Stimulated activated CD4-positive, alpha-beta T cell treated with anti-CD3 and anti-CD28 coated beads, Interleukin-12 subunit alpha, Interleukin-12 subunit beta, amount 100 ng/mL, for 24 hours (primary cell): ENCODE measurements around the gene HMGCS2.

ENCODE experiments used
- DNase-seq, 2 experiments: peaks; one replicate each; pipeline ENCODE4 v3.0.0-alpha.2; 2020; ENCODE audit warnings: low read depth in 2 of 2

HMGCS2 gene

GRCh38 chr1:119762953-119763352 is 5.8 kb downstream of the HMGCS2 start:
- DNase-seq, result no peak

GRCh38 chr1:119762409-119762808 is 6.3 kb downstream of the HMGCS2 start:
- DNase-seq, result no peak

GRCh38 chr1:119758584-119758983 is 10.1 kb downstream of the HMGCS2 start:
- DNase-seq, result no peak

- DNase-seq, result no peak
Observed at GRCh38 chr1:119752592-119752991, 16.1 kb downstream of the HMGCS2 start.

- no peak for DNase-seq
Observed at GRCh38 chr1:119748040-119748439, 20.7 kb downstream of the HMGCS2 start.

- DNase-seq, result no peak
Observed at GRCh38 chr1:119747451-119747850, 21.3 kb downstream of the HMGCS2 start.

GRCh38 chr1:119745034-119745433 is 23.7 kb downstream of the HMGCS2 start:
- no peak for DNase-seq

- DNase-seq, result no peak
Observed at GRCh38 chr1:119744598-119744942, 24.1 kb downstream of the HMGCS2 start.

- DNase-seq, result peak; percentile 10 to 32
Observed at GRCh38 chr1:119743776-119744597, 24.7 kb downstream of the HMGCS2 start.

- DNase-seq, result no peak
Observed at GRCh38 chr1:119743308-119743707, 25.4 kb downstream of the HMGCS2 start.

- no peak for DNase-seq
Observed at GRCh38 chr1:119742677-119743076, 26.0 kb downstream of the HMGCS2 start.

- no peak for DNase-seq
Observed at GRCh38 chr1:119742202-119742601, 26.5 kb downstream of the HMGCS2 start.

- DNase-seq, result no peak
Observed at GRCh38 chr1:119740896-119741780, 27.6 kb downstream of the HMGCS2 start.

GRCh38 chr1:119740261-119740660 is 28.4 kb downstream of the HMGCS2 start:
- DNase-seq, result no peak

GRCh38 chr1:119739150-119739549 is 29.6 kb downstream of the HMGCS2 start:
- DNase-seq, result no peak

GRCh38 chr1:119738100-119738720 is 30.5 kb downstream of the HMGCS2 start:
- DNase-seq, result no peak

- DNase-seq, result no peak
Observed at GRCh38 chr1:119737040-119737682, 31.5 kb downstream of the HMGCS2 start.

GRCh38 chr1:119736649-119737039 is 32.1 kb downstream of the HMGCS2 start:
- no peak for DNase-seq

GRCh38 chr1:119735217-119735616 is 33.5 kb downstream of the HMGCS2 start:
- no peak for DNase-seq

- DNase-seq, result no peak
Observed at GRCh38 chr1:119733754-119734153, 35.0 kb downstream of the HMGCS2 start.

- no peak for DNase-seq
Observed at GRCh38 chr1:119732465-119733168, 36.1 kb downstream of the HMGCS2 start.
